ENCODE data around the gene SPINDOC. TPM values are rescaled to one million over a fixed set of nuclear protein-coding genes. Genes with fewer than 3 reads are reported as not detected.

The SPINDOC gene
- total and polyA plus RNA-seq, 2 donors from 2014 or later = 10.9 to 14.2 TPM

- H3K27me3 ChIP-seq (ENCODE audit: control insufficient read depth, insufficient read depth, low read length) = no peaks in the 10 kb centered on the region
- H3K4me1 ChIP-seq (ENCODE audit: control insufficient read depth in 2 of 3, insufficient read depth in 2 of 3, low read depth in 1 of 3, low read length in 3 of 3) = peaks cover 0 to 9% (median 8%) of the 10 kb centered on the region in 3 donors
- H3K4me3 ChIP-seq (ENCODE audit: low read length in 3 of 3) = no peak overlapping the region
- H3K9me3 ChIP-seq (ENCODE audit: control insufficient read depth in 2 of 3, insufficient read depth in 1 of 3, low read length in 3 of 3) = no peaks in the 10 kb centered on the region
- no peaks in the 10 kb centered on the region for H3K36me3 ChIP-seq (ENCODE audit: control insufficient read depth in 2 of 3, insufficient read depth in 3 of 3, low read length in 3 of 3)
- H3K27ac ChIP-seq (ENCODE audit: low read depth in 2 of 2, low read length in 2 of 2) = no peak overlapping the region
- intact Hi-C loops (cut with DNase I) = no loop called here
- H3K9ac ChIP-seq (ENCODE audit: low read length in 3 of 3) = no peak overlapping the region
- TF ChIP-seq, protein P1, sequence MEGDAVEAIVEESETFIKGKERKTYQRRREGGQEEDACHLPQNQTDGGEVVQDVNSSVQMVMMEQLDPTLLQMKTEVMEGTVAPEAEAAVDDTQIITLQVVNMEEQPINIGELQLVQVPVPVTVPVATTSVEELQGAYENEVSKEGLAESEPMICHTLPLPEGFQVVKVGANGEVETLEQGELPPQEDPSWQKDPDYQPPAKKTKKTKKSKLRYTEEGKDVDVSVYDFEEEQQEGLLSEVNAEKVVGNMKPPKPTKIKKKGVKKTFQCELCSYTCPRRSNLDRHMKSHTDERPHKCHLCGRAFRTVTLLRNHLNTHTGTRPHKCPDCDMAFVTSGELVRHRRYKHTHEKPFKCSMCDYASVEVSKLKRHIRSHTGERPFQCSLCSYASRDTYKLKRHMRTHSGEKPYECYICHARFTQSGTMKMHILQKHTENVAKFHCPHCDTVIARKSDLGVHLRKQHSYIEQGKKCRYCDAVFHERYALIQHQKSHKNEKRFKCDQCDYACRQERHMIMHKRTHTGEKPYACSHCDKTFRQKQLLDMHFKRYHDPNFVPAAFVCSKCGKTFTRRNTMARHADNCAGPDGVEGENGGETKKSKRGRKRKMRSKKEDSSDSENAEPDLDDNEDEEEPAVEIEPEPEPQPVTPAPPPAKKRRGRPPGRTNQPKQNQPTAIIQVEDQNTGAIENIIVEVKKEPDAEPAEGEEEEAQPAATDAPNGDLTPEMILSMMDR (IDR thresholded peaks at IDR 0.05; ENCODE audit: borderline replicate concordance, extremely low read depth, insufficient read depth) = no peak
- DNase-seq (no peak), FAIRE-seq (no peak)
These were observed 37.7 kb downstream of the SPINDOC start for GRCh38 chr11:63850920-63851319.

- FAIRE-seq = no peak
- Histone ChIP-seq H3K4me3 (ENCODE audit: low read length in 3 of 3) (no peak overlapping the region), H3K27me3 (ENCODE audit: control insufficient read depth, insufficient read depth, low read length) (no peaks in the 10 kb centered on the region), H3K9me3 (ENCODE audit: control insufficient read depth in 2 of 3, insufficient read depth in 1 of 3, low read length in 3 of 3) (no peaks in the 10 kb centered on the region), H3K27ac (ENCODE audit: low read depth in 2 of 2, low read length in 2 of 2) (peak overlapping the region in 1 of 2 donors; percentile 37), H3K4me1 (ENCODE audit: control insufficient read depth in 2 of 3, insufficient read depth in 2 of 3, low read depth in 1 of 3, low read length in 3 of 3) (peaks cover 0 to 9% (median 8%) of the 10 kb centered on the region in 3 donors), H3K9ac (ENCODE audit: low read length in 3 of 3) (peak overlapping the region in 1 of 3 donors; percentile 15), H3K36me3 (ENCODE audit: control insufficient read depth in 2 of 3, insufficient read depth in 3 of 3, low read length in 3 of 3) (no peaks in the 10 kb centered on the region)
- intact Hi-C loops (cut with DNase I) = no loop called here
- DNase-seq = no peak
- TF ChIP-seq, protein P1 (IDR thresholded peaks at IDR 0.05; ENCODE audit: borderline replicate concordance, extremely low read depth, insufficient read depth) = no peak
These were observed 38.1 kb downstream of the SPINDOC start for GRCh38 chr11:63851364-63851763.

GRCh38 chr11:63853476-63853875, 40.2 kb downstream of the SPINDOC start:
- H3K27ac ChIP-seq (ENCODE audit: low read depth in 2 of 2, low read length in 2 of 2) = no peak overlapping the region
- no peak for DNase-seq
- no peaks in the 10 kb centered on the region for H3K36me3 ChIP-seq (ENCODE audit: control insufficient read depth in 2 of 3, insufficient read depth in 3 of 3, low read length in 3 of 3)
- H3K9me3 ChIP-seq (ENCODE audit: control insufficient read depth in 2 of 3, insufficient read depth in 1 of 3, low read length in 3 of 3) = no peaks in the 10 kb centered on the region
- FAIRE-seq = no peak
- H3K27me3 ChIP-seq (ENCODE audit: control insufficient read depth, insufficient read depth, low read length) = no peaks in the 10 kb centered on the region
- H3K4me3 ChIP-seq (ENCODE audit: low read length in 3 of 3) = no peak overlapping the region
- H3K9ac ChIP-seq (ENCODE audit: low read length in 3 of 3) = no peak overlapping the region
- peaks cover 0 to 3% (median 3%) of the 10 kb centered on the region in 3 donors for H3K4me1 ChIP-seq (ENCODE audit: control insufficient read depth in 2 of 3, insufficient read depth in 2 of 3, low read depth in 1 of 3, low read length in 3 of 3)
- TF ChIP-seq, protein P1 (IDR thresholded peaks at IDR 0.05; ENCODE audit: borderline replicate concordance, extremely low read depth, insufficient read depth) = no peak
- intact Hi-C loops (cut with DNase I) = no loop called here

DNA sequence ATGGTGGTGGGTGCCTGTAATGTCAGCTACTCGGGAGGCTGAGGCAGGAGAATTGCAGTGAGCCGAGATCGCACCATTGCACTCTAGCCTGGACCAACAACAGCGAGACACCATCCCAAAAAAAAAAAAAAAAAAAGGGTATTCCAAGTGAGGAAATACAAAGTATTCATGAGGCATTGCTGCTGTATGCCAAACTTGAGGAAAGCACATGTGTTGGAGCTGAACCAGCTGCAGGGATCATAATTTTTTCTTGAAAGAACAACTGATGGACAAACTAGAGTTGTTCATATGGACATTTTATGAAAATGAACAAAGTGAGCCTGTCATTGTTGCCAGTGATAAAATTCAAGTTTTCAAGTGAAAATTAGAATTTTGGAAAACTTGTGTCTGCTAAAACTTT, 41.4 kb downstream of the SPINDOC start:
- no peaks in the 10 kb centered on the region for H3K27me3 ChIP-seq (ENCODE audit: control insufficient read depth, insufficient read depth, low read length)
- no peak overlapping the region for H3K27ac ChIP-seq (ENCODE audit: low read depth in 2 of 2, low read length in 2 of 2)
- TF ChIP-seq, protein P1 (IDR thresholded peaks at IDR 0.05; ENCODE audit: borderline replicate concordance, extremely low read depth, insufficient read depth) = no peak
- no peaks in the 10 kb centered on the region for H3K36me3 ChIP-seq (ENCODE audit: control insufficient read depth in 2 of 3, insufficient read depth in 3 of 3, low read length in 3 of 3)
- DNase-seq = no peak
- H3K9me3 ChIP-seq (ENCODE audit: control insufficient read depth in 2 of 3, insufficient read depth in 1 of 3, low read length in 3 of 3) = no peaks in the 10 kb centered on the region
- intact Hi-C loops (cut with DNase I) = no loop called here
- no peak overlapping the region for H3K4me3 ChIP-seq (ENCODE audit: low read length in 3 of 3)
- peaks cover 0 to 9% (median 8%) of the 10 kb centered on the region in 3 donors for H3K4me1 ChIP-seq (ENCODE audit: control insufficient read depth in 2 of 3, insufficient read depth in 2 of 3, low read depth in 1 of 3, low read length in 3 of 3)
- FAIRE-seq = no peak
- no peak overlapping the region for H3K9ac ChIP-seq (ENCODE audit: low read length in 3 of 3)
